Activated CD4-positive, alpha-beta memory T cell treated with anti-CD3 and anti-CD28 coated beads, Interleukin-2, amount 10 ng/mL, durations not matched to agents 7 days and 5 days (primary cell): ENCODE data around the gene KLHL22. TPM values are rescaled to one million over a fixed set of nuclear protein-coding genes. Genes with fewer than 3 reads are reported as not detected.
"Not testable (repeated sequence)": the region's sequence is repeated elsewhere in the genome, so short reads cannot be mapped to it uniquely, and the experiment has no call there.

Experiments
- CTCF ChIA-PET: fragments of 350-600 bp; sonication (Branson Sonifier 250); formaldehyde crosslinking; loops from one replicate; lab custom pipeline; 2021; ENCODE audit warnings: antibody characterized with exemption, inconsistent platforms; lab: Charles Lee
- POLR2A ChIA-PET: fragments of 350-600 bp; sonication (Branson Sonifier 250); formaldehyde crosslinking; loops from one replicate; lab custom pipeline; 2021; ENCODE audit warnings: antibody characterized with exemption; lab: Charles Lee
- DNase-seq: peaks from one replicate; pipeline ENCODE4 v3.0.0-alpha.2; 2020
- H3K27ac Mint-ChIP-seq: one replicate; pipeline ENCODE4 v1.8.0; 2021; ENCODE audit warnings: mild to moderate bottlenecking, mixed read lengths
- H3K27me3 Mint-ChIP-seq: one replicate; pipeline ENCODE4 v1.8.0; 2021; ENCODE audit warnings: mixed read lengths
- H3K36me3 Mint-ChIP-seq: one replicate; pipeline ENCODE4 v1.8.0; 2021; ENCODE audit warnings: low read depth, mixed read lengths
- H3K4me1 Mint-ChIP-seq: one replicate; pipeline ENCODE4 v1.8.0; 2021; ENCODE audit warnings: mixed read lengths
- H3K4me3 Mint-ChIP-seq: one replicate; pipeline ENCODE4 v1.8.0; 2021; ENCODE audit warnings: mild to moderate bottlenecking, mixed read lengths
- H3K9me3 Mint-ChIP-seq: one replicate; pipeline ENCODE4 v1.8.0; 2021; ENCODE audit warnings: mixed read lengths
- total RNA-seq, 2 experiments: library from RNA; stranded (reverse); gene quantifications; one replicate each; pipeline ENCODE4 v1.2.3, GENCODE V29; 2021

KLHL22 gene, protein sequence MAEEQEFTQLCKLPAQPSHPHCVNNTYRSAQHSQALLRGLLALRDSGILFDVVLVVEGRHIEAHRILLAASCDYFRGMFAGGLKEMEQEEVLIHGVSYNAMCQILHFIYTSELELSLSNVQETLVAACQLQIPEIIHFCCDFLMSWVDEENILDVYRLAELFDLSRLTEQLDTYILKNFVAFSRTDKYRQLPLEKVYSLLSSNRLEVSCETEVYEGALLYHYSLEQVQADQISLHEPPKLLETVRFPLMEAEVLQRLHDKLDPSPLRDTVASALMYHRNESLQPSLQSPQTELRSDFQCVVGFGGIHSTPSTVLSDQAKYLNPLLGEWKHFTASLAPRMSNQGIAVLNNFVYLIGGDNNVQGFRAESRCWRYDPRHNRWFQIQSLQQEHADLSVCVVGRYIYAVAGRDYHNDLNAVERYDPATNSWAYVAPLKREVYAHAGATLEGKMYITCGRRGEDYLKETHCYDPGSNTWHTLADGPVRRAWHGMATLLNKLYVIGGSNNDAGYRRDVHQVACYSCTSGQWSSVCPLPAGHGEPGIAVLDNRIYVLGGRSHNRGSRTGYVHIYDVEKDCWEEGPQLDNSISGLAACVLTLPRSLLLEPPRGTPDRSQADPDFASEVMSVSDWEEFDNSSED
- total RNA-seq, result 10 to 100 TPM; 31.1 to 32.8 TPM

DNA sequence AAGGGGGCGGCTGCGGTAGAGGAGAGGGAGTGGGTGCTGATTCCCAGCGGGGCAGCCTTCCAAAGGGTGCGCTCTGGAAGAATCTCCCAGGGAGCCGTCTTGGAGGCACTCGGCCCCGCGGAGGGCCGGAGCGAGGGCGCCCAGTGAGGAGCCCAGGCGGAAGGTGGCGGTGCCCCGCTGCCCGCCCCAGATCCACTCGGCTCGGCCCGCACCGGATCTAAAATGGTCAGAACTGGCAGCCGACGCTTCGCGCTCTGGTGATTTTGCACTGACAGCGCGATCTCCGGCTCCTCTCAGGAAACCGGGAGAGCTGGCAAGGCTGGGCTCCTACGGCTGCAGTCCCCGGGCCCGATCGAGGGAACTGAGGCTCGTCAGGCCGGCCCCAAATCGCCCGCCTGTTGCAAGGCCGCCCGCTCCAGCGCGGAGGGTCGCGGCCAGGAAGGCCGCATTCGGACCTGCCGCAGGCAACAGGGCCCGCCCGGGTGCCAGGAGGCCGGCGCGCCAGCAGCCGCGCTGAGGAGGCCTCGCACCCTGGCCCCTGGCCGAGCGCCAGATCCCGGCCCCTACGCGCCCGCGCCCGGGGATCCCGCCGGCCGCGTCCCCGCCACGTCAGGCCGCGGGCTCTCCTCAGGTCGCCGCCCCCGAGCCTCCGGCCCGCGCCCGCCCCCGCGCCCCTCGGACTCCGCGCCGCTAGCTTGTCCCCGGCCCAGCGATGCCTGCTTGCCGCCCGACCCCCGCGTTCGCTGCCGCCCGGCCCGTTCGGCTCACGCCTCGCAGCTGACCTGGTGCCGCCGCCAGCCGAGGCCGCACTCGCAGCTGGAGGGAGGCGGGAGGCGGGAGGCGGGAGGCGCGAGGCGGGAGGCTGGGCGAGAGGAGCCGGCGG lies at the start of gene KLHL22:
Gene KLHL22 (minus strand): TSS at position 818 of the 883 bp plus-strand sequence. CDS start 6,584 bp downstream, outside the sequence.
- DNase-seq, result peak; percentile 39
- ChIA-PET CTCF (interaction anchor here (0.7 to 2.4 kb wide), 12 partner anchors 10 to 77 kb away, joined by 3 to 21 read pairs (median 4); no protein-coding TSS in a partner anchor), POLR2A (interaction anchor here (0.7 to 3.6 kb wide), 12 partner anchors 9 to 364 kb away, joined by 3 to 36 read pairs (median 4); partner anchors contain the start of genes MED15 and SNAP29)
- peak within 1 kb of the TSS; percentile 59 for H3K27ac Mint-ChIP-seq
- no peaks in the 10 kb centered on the region for H3K27me3 Mint-ChIP-seq
- peaks cover 7% of the 10 kb centered on the region for H3K36me3 Mint-ChIP-seq
- H3K4me3 Mint-ChIP-seq, result peak within 1 kb of the TSS; percentile 88
- peaks cover 37% of the 10 kb centered on the region for H3K4me1 Mint-ChIP-seq
- H3K9me3 Mint-ChIP-seq, result no peaks in the 10 kb centered on the region

DNA sequence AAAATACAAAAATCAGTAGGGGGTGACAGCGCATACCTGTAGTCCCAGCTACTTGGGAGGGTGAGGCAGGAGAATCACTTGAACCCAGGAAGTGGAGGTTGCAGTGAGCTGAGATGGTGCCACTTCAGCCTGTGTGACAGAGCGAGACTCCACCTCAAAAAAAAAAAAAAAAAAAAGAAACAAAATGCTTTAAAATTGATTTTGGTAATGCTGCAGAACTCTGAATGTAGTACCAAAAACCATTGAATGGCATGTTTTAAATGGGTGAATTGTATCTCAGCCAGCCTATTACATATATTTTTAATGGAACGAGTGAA lies 49.7 kb upstream of the KLHL22 start:
- H3K27me3 Mint-ChIP-seq, DNase-seq, H3K4me3 Mint-ChIP-seq, H3K9me3 Mint-ChIP-seq: not testable (repeated sequence)
- CTCF ChIA-PET, result interaction anchor here (2.1 kb wide), 1 partner anchor 12 kb away, joined by 5 read pairs; no protein-coding TSS in a partner anchor
- POLR2A ChIA-PET, result interaction anchor here (2.5 kb wide), 1 partner anchor 10 kb away, joined by 6 read pairs; no protein-coding TSS in a partner anchor
- Mint-ChIP-seq H3K4me1 (peaks cover 63% of the 10 kb centered on the region), H3K27ac (peak overlapping the region; percentile 40), H3K36me3 (peaks cover 57% of the 10 kb centered on the region)

DNA sequence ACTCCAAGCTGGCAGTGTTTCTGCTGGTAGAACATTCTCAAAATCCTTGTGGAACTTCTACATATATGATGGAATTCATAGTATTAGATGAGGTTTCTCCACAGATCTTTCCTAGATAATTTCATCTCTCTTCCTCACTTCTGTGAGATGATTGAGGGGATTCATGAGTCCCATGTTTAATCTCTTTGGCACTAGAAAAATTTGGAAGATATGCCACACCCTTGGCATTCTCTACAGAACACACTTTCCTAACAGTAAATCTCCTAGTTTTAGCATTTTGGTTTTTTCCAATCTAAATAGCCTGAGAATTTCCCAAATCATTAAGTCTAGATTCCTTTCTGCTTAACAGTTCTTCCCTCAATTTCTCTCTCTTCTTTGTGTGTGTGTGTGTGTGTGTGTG lies 47.1 kb upstream of the KLHL22 start:
- peaks cover 38% of the 10 kb centered on the region for H3K4me1 Mint-ChIP-seq
- peaks cover 73% of the 10 kb centered on the region for H3K36me3 Mint-ChIP-seq
- no peak overlapping the region for H3K4me3 Mint-ChIP-seq
- peak overlapping the region; percentile 57 for H3K27ac Mint-ChIP-seq
- CTCF ChIA-PET, result interaction anchor here (1.3 kb wide), 2 partner anchors 15 to 27 kb away, joined by 3 to 4 read pairs; no protein-coding TSS in a partner anchor
- no peaks in the 10 kb centered on the region for H3K27me3 Mint-ChIP-seq
- POLR2A ChIA-PET, result interaction anchor here (1.1 to 1.6 kb wide), 2 partner anchors 21 to 23 kb away, joined by 3 to 4 read pairs; no protein-coding TSS in a partner anchor
- no peaks in the 10 kb centered on the region for H3K9me3 Mint-ChIP-seq
- DNase-seq, result no peak

DNA sequence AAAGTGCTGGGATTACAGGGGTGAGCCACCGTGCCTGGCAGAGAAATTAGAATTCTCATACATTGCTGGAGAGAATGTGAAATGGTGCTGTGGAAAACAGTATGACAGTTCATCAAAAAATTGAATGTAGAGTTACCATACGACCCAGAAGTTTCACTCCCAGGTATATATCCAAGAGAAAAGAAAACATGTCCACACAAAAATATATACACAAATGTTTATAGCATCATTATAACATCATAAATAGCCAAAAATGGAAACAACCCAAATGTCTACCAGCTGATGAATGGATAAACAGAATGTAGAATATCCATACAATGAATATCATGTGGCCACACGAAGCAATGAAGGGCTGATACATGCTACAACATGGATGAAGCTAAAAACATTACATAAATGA lies 46.5 kb upstream of the KLHL22 start:
- H3K9me3 Mint-ChIP-seq, result no peaks in the 10 kb centered on the region
- POLR2A ChIA-PET, result interaction anchor here (1.0 to 1.6 kb wide), 2 partner anchors 20 to 35 kb away, joined by 3 to 4 read pairs; partner anchors contain the start of gene MED15
- DNase-seq, result no peak
- H3K4me1 Mint-ChIP-seq, result peaks cover 36% of the 10 kb centered on the region
- CTCF ChIA-PET, result interaction anchor here (0.8 to 1.3 kb wide), 2 partner anchors 9 to 15 kb away, joined by 3 to 4 read pairs; no protein-coding TSS in a partner anchor
- H3K36me3 Mint-ChIP-seq, result peaks cover 75% of the 10 kb centered on the region
- H3K27me3 Mint-ChIP-seq, result no peaks in the 10 kb centered on the region
- H3K4me3 Mint-ChIP-seq, result no peak overlapping the region
- no peak overlapping the region for H3K27ac Mint-ChIP-seq

DNA sequence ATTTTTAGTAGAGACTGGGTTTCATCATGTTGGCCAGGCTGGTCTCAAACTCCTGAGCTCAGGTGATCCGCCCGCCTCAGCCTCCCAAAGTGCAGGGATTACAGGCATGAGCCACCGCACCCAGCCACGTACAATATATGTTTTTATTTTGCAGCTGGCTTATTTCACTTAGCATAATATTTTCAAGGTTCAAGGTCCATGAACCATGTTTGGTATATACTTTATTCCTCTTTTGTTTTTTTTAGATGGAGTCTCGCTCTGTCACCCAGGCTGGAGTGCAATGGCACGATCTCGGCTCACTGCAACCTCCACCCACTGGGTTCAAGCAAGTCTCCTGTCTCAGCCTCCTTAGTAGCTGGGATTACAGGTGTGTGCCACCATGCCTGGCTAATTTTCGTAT lies 43.3 kb upstream of the KLHL22 start:
- Mint-ChIP-seq H3K36me3 (peaks cover 54% of the 10 kb centered on the region), H3K4me1 (peaks cover 14% of the 10 kb centered on the region)
- not testable (repeated sequence) for DNase-seq, H3K27me3 Mint-ChIP-seq, H3K9me3 Mint-ChIP-seq, H3K27ac Mint-ChIP-seq, H3K4me3 Mint-ChIP-seq
- ChIA-PET CTCF (interaction anchor here (1.5 kb wide), 1 partner anchor 25 kb away, joined by 5 read pairs; no protein-coding TSS in a partner anchor), POLR2A (interaction anchor here (1.0 kb wide), 1 partner anchor 11 kb away, joined by 3 read pairs; no protein-coding TSS in a partner anchor)

DNA sequence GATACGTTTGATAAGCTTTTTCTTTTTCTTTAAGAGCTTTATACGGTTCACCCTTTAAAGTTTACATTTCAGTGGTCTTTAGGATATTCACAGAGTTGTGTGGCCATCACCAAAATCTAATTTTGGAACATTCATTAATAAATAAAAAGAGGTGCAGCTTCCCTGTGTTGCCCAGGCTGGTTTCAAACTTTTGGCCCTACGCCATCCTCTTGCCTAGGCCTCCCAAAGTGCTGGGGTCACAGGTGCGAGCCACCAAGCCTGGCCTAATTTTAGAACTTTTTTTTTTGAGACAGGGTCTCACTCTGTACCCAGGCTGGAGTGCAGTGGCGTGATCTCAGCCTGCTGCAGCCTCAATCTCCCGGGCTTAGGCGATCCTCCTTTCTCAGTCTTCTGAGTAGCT lies 42.4 kb upstream of the KLHL22 start:
- Mint-ChIP-seq H3K36me3 (peaks cover 51% of the 10 kb centered on the region), H3K4me1 (peaks cover 16% of the 10 kb centered on the region), H3K27ac (no peak overlapping the region), H3K9me3 (no peaks in the 10 kb centered on the region), H3K4me3 (no peak overlapping the region), H3K27me3 (no peaks in the 10 kb centered on the region)
- CTCF ChIA-PET, result interaction anchor here (0.9 to 1.5 kb wide), 2 partner anchors 12 to 26 kb away, joined by 3 to 5 read pairs; no protein-coding TSS in a partner anchor
- POLR2A ChIA-PET, result interaction anchor here (1.2 to 1.7 kb wide), 2 partner anchors 14 to 29 kb away, joined by 3 to 4 read pairs; no protein-coding TSS in a partner anchor
- no peak for DNase-seq

DNA sequence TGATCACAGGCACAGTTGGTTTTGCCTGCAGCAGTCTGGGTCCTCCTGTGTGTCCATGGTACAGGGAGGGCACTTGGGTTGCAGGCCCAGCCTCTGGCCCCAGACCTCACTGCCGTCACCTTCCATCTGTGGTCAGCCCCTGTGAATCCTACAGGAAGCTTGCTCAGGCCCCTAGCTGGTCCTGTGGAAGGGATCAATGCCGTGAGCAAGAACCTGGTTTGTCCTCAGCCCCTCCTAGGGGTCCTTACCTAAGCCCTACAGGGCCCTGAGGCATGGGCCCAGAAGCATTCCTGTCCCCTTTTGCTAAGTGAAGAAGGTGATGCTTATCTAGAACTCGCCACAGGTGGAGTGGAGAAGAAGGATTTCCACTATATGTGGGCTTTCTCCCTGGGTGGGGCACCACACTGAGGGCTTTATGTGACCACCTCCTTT lies 41.7 kb upstream of the KLHL22 start:
- peaks cover 17% of the 10 kb centered on the region for H3K4me1 Mint-ChIP-seq
- ChIA-PET POLR2A (interaction anchor here (1.0 to 1.7 kb wide), 3 partner anchors 13 to 32 kb away, joined by 3 to 4 read pairs (median 3); no protein-coding TSS in a partner anchor), CTCF (no interaction called here)
- H3K9me3 Mint-ChIP-seq, result no peaks in the 10 kb centered on the region
- H3K27me3 Mint-ChIP-seq, result no peaks in the 10 kb centered on the region
- H3K36me3 Mint-ChIP-seq, result peaks cover 49% of the 10 kb centered on the region
- no peak overlapping the region for H3K27ac Mint-ChIP-seq
- no peak for DNase-seq
- H3K4me3 Mint-ChIP-seq, result no peak overlapping the region

DNA sequence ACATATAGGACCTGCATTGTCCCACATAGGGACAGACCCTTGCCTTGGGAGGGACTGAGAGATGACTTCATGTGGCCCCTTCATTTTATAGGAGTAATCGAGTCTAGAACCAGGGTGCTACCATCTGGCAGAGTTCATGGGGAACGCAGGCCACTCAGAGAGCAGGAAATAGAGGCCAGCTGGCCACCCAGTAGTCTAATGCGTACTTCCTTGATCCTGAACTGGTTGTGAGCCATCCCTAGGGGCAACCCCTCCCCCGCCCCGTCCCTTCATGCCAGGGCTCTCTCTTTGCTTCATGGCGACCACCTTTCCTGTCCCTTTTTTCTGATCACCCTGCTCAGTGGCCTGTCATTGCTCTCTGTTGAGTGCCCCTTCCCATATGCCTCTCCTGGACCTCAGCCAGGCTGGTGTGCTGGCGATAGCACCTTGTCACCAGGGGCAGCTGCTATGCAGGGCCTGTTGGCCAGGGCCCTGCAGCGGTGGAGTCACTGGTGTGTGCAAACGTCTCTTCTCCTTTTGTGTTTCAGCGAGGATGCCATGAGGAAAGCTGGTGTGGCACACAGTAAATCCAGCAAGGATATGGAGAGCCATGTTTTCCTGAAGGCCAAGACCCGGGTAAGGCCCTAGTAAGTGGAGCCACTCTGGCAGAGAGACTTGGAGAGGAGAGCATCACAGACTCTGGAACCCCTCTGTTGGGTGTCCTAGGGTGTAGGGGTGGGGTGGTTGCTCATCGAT lies 41.2 kb upstream of the KLHL22 start:
- Mint-ChIP-seq H3K27ac (no peak overlapping the region), H3K36me3 (peaks cover 48% of the 10 kb centered on the region), H3K9me3 (no peaks in the 10 kb centered on the region), H3K27me3 (no peaks in the 10 kb centered on the region), H3K4me1 (peaks cover 21% of the 10 kb centered on the region), H3K4me3 (no peak overlapping the region)
- ChIA-PET CTCF (no interaction called here), POLR2A (interaction anchor here (1.0 to 1.7 kb wide), 3 partner anchors 13 to 33 kb away, joined by 3 to 4 read pairs (median 3); no protein-coding TSS in a partner anchor)
- no peak for DNase-seq

DNA sequence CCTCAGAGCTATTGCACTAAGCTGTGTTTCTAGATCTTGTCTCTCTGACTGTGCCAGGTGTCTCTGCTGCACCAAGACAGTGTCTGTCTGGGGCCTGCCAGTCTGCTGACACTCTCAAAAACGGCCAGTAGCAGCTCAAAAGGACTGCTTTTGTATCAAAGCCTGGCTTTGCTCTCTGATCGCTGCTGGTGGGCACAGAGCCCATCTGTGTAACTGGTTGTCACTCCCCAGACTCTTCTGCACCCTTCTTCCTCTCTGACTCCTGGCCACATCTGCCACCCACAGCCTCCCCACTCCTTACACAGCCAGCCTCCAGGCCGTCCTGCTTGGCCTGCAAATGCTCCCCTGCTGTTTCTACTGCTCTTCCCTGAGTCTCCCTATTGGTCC lies 38.3 kb upstream of the KLHL22 start:
- Mint-ChIP-seq H3K36me3 (peaks cover 37% of the 10 kb centered on the region), H3K9me3 (no peaks in the 10 kb centered on the region), H3K4me1 (peaks cover 27% of the 10 kb centered on the region), H3K27me3 (no peaks in the 10 kb centered on the region), H3K27ac (peak overlapping the region; percentile 45), H3K4me3 (no peak overlapping the region)
- ChIA-PET CTCF (interaction anchor here (1.1 to 1.8 kb wide), 4 partner anchors 8 to 37 kb away, joined by 3 to 7 read pairs (median 4); no protein-coding TSS in a partner anchor), POLR2A (interaction anchor here (1.4 kb wide), 1 partner anchor 17 kb away, joined by 3 read pairs; no protein-coding TSS in a partner anchor)
- no peak for DNase-seq

DNA sequence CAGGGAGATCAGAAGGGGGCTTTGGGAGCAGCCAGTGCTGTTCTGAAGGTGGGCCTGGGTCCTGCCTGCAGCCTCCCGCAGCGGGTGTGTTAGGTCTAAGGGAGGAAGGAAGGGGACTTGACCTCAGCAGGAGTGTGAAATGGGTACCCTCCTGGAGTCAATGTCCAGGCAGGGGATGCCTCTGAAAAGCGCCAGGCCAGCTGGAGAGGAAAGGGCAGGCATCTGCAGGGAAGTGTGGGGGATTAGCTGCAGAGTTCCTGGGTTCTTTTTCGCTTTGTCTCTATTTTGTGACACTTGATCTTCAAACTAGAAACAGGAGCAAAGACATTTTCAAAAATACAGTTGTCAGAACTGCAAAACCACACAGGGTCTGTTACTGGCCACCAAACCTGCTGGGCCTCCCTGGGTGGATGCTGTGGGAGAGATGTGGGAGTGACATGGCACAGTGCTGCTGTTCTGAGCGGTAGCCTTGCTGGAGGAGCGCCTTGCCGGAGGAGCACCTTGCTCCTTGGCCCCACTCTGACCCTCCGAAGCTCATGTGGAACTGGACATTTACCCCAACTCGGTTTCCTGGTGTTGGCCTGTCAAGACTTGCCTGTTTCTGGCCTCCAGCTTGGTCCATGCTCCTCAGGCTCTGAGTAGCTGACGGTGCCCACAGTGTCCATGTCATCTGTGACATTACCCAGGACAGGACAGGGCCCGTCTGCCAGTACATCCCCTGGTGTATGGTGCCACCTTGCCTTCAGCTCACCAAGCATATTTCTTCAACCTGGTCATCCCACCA lies 37.7 kb upstream of the KLHL22 start:
- H3K36me3 Mint-ChIP-seq, result peaks cover 35% of the 10 kb centered on the region
- H3K9me3 Mint-ChIP-seq, result no peaks in the 10 kb centered on the region

More for the DNA sequence above, 37.7 kb upstream of the KLHL22 start:
- no peak for DNase-seq
- H3K4me3 Mint-ChIP-seq, result no peak overlapping the region
- peaks cover 27% of the 10 kb centered on the region for H3K4me1 Mint-ChIP-seq
- no peaks in the 10 kb centered on the region for H3K27me3 Mint-ChIP-seq
- peak overlapping the region; percentile 65 for H3K27ac Mint-ChIP-seq
- ChIA-PET CTCF (interaction anchor here (0.7 to 1.8 kb wide), 5 partner anchors 8 to 115 kb away, joined by 3 to 7 read pairs (median 4); no protein-coding TSS in a partner anchor), POLR2A (interaction anchor here (0.9 to 1.4 kb wide), 4 partner anchors 11 to 26 kb away, joined by 3 to 5 read pairs (median 3); partner anchors contain the start of gene MED15)
